Keratinocyte (primary cell): ENCODE results near the gene SMC1B. TPM values are rescaled to one million over a fixed set of nuclear protein-coding genes. Genes with fewer than 3 reads are reported as not detected.
A peak's percentile ranks its signal among the peaks of the same experiment; 100 is the strongest.

Source experiments
- DNase-seq: peaks from one replicate; pipeline ENCODE4 v3.0.0-alpha.2; 2011; ENCODE audit warnings: low read depth, missing footprints, low spot score
- FAIRE-seq: peaks from 2 replicates; lab custom pipeline; 2011; peaks lifted over from hg19 to GRCh38; lab: Jason Lieb, UNC
- H2AFZ ChIP-seq: 2 replicates; pipeline ENCODE4 v1.6.0; 2012; ENCODE audit warnings: low read length, control low read depth, inconsistent platforms; ENCODE audit not compliant: control insufficient read depth
- H3K27ac ChIP-seq: 2 replicates; pipeline ENCODE4 v1.5.1; 2011; ENCODE audit warnings: low read length; ENCODE audit not compliant: control insufficient read depth, insufficient read depth
- H3K27me3 ChIP-seq: 3 replicates; pipeline ENCODE4 v1.6.0; 2011; ENCODE audit warnings: low read length; ENCODE audit not compliant: control insufficient read depth, insufficient read depth; ENCODE audit errors: extremely low read depth
- H3K36me3 ChIP-seq, 2 experiments: 2 replicates in 1 of 2; 3 replicates in 1 of 2; pipeline ENCODE4 v1.5.1; 2011; ENCODE audit warnings: low read length in 2 of 2, mild to moderate bottlenecking in 1 of 2; ENCODE audit not compliant: control insufficient read depth in 2 of 2, insufficient read depth in 2 of 2; ENCODE audit errors: extremely low read depth in 1 of 2
- H3K4me1 ChIP-seq: 3 replicates; pipeline ENCODE4 v1.5.1; 2011; ENCODE audit warnings: low read length; ENCODE audit not compliant: control insufficient read depth, insufficient read depth; ENCODE audit errors: extremely low read depth
- H3K4me2 ChIP-seq: 3 replicates; pipeline ENCODE4 v1.6.0; 2011; ENCODE audit warnings: low read depth, low read length; ENCODE audit not compliant: control insufficient read depth, insufficient read depth; ENCODE audit errors: extremely low read depth
- H3K4me3 ChIP-seq, 3 experiments: fragments of 200-600 bp in 1 of 3; sonication (generic) in 1 of 3; 2 replicates in 2 of 3; 3 replicates in 1 of 3; pipeline ENCODE4 v1.5.1; 2011 to 2016; ENCODE audit warnings: low read length in 3 of 3, mild to moderate bottlenecking in 3 of 3, control low read depth in 2 of 3, inconsistent platforms in 1 of 3, low read depth in 1 of 3, mixed read lengths in 1 of 3, mixed run types in 1 of 3, moderate library complexity in 1 of 3; ENCODE audit not compliant: control insufficient read depth in 2 of 3, insufficient read depth in 2 of 3; ENCODE audit errors: extremely low read depth in 1 of 3
- H3K79me2 ChIP-seq: 2 replicates; pipeline ENCODE4 v1.6.0; 2012; ENCODE audit warnings: low read length; ENCODE audit not compliant: control insufficient read depth, insufficient read depth
- H3K9ac ChIP-seq: 3 replicates; pipeline ENCODE4 v1.6.0; 2011; ENCODE audit warnings: low read length; ENCODE audit not compliant: control insufficient read depth, insufficient read depth; ENCODE audit errors: extremely low read depth
- H3K9me1 ChIP-seq: 3 replicates; pipeline ENCODE4 v1.6.0; 2011; ENCODE audit warnings: low read length; ENCODE audit not compliant: control insufficient read depth, insufficient read depth; ENCODE audit errors: extremely low read depth
- H3K9me3 ChIP-seq: 2 replicates; pipeline ENCODE4 v1.5.1; 2012; ENCODE audit warnings: low read depth, low read length; ENCODE audit not compliant: control insufficient read depth
- H4K20me1 ChIP-seq: 3 replicates; pipeline ENCODE4 v1.6.0; 2011; ENCODE audit warnings: low read length; ENCODE audit not compliant: control insufficient read depth, insufficient read depth; ENCODE audit errors: extremely low read depth
- EZH2 ChIP-seq: IDR thresholded peaks from one replicate; pipeline ENCODE4 v1.6.1; 2012; ENCODE audit warnings: inconsistent platforms, mild to moderate bottlenecking, low read length, moderate library complexity
- dilution Hi-C: fragments of 300-500 bp; cut with MboI; formaldehyde crosslinking; loops from one replicate; pipeline ENCODE4 v1.7.0; 2020; ENCODE audit warnings: low sequenced_read_pairs; ENCODE audit not compliant: extremely low pct_ligation_motif_present
- polyA plus RNA-seq, 5 experiments: library from polyadenylated mRNA; depleted of rRNA in 3 of 5; stranded (reverse) in 3 of 5; stranded (forward) in 1 of 5; unstranded in 1 of 5; fragments of >200 nt; gene quantifications; 1 replicate in 1 of 5; 2 replicates in 3 of 5; 3 replicates in 1 of 5; pipeline versions ENCODE4 v1.2.1 to v1.2.3, GENCODE V29; 2011 to 2012; ENCODE audit warnings: missing spikeins in 2 of 5, low read depth in 1 of 5, low replicate concordance in 1 of 5
- TF ChIP-seq, protein P1 (sequence below), 3 experiments: IDR thresholded peaks in 1 of 3; conservative IDR thresholded peaks in 1 of 3; optimal IDR thresholded peaks in 1 of 3; 2 replicates in 2 of 3; 3 replicates in 1 of 3; pipeline versions ENCODE3 to v1.5.1; 2011; ENCODE audit warnings: low read length in 3 of 3, mild to moderate bottlenecking in 3 of 3, moderate library complexity in 2 of 3, control low read depth in 1 of 3, inconsistent platforms in 1 of 3; ENCODE audit not compliant: insufficient read depth in 2 of 3; ENCODE audit errors: extremely low read depth in 1 of 3

SMC1B gene
- polyA plus RNA-seq, 1 donor (not counting 4 experiments of a cell fraction or from before 2014, with no cell fraction given) = not detected

DNA sequence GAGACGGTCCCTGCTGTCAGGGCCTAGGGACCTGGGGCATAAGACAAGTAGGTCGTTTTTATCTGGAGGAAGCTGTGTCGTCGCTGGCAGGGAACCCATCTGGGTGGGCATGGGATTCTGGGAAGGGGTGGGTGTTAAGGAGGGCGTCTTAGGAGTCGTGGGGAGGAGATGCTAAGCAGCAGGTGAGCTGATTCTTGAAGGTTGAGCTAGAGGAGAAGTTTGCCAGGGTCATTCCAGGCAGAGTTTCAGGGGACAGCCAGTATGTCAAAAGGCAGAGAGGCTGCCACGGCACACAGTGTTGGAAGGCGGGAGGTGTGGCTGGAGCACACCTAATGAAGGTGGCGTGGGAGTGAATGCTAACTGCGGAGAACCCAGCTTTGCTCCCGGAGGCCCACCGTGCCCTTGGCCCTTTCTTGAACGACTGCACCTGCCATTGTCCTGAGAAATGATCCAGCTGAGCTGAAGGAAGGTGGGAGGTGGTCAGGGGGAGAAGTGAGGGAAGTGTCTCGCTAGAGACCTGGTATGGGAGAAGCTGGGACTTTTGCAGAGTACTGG lies 102.3 kb downstream of the SMC1B start:
- H3K36me3 ChIP-seq = peaks cover 0 to 6% of the 10 kb centered on the region in 2 experiments
- H3K27ac ChIP-seq = no peak overlapping the region
- DNase-seq (no peak), FAIRE-seq (no peak)
- TF ChIP-seq EZH2 = no peak
- TF ChIP-seq, protein P1, sequence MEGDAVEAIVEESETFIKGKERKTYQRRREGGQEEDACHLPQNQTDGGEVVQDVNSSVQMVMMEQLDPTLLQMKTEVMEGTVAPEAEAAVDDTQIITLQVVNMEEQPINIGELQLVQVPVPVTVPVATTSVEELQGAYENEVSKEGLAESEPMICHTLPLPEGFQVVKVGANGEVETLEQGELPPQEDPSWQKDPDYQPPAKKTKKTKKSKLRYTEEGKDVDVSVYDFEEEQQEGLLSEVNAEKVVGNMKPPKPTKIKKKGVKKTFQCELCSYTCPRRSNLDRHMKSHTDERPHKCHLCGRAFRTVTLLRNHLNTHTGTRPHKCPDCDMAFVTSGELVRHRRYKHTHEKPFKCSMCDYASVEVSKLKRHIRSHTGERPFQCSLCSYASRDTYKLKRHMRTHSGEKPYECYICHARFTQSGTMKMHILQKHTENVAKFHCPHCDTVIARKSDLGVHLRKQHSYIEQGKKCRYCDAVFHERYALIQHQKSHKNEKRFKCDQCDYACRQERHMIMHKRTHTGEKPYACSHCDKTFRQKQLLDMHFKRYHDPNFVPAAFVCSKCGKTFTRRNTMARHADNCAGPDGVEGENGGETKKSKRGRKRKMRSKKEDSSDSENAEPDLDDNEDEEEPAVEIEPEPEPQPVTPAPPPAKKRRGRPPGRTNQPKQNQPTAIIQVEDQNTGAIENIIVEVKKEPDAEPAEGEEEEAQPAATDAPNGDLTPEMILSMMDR (optimal IDR thresholded peaks at IDR 0.05 in 1 of 3, IDR thresholded peaks at IDR 0.05 in 1 of 3, conservative IDR thresholded peaks at IDR 0.05 in 1 of 3; ENCODE audit: extremely low read depth in 1 of 3, insufficient read depth in 2 of 3, low read length in 3 of 3) = no peak
- peak overlapping the region; percentile 82 for H3K9ac ChIP-seq
- peak overlapping the region; percentile 75 to 87 (median 85) for H3K4me3 ChIP-seq
- no peak overlapping the region for H2AFZ ChIP-seq
- H3K4me1 ChIP-seq = peaks cover 18% of the 10 kb centered on the region
- H3K4me2 ChIP-seq = peak overlapping the region; percentile 93
- peaks cover 6% of the 10 kb centered on the region for H3K9me1 ChIP-seq
- peaks cover 3% of the 10 kb centered on the region for H4K20me1 ChIP-seq
- dilution Hi-C loops = no loop called here
- no peaks in the 10 kb centered on the region for H3K27me3 ChIP-seq
- peaks cover 41% of the 10 kb centered on the region for H3K79me2 ChIP-seq
- H3K9me3 ChIP-seq = no peaks in the 10 kb centered on the region

DNA sequence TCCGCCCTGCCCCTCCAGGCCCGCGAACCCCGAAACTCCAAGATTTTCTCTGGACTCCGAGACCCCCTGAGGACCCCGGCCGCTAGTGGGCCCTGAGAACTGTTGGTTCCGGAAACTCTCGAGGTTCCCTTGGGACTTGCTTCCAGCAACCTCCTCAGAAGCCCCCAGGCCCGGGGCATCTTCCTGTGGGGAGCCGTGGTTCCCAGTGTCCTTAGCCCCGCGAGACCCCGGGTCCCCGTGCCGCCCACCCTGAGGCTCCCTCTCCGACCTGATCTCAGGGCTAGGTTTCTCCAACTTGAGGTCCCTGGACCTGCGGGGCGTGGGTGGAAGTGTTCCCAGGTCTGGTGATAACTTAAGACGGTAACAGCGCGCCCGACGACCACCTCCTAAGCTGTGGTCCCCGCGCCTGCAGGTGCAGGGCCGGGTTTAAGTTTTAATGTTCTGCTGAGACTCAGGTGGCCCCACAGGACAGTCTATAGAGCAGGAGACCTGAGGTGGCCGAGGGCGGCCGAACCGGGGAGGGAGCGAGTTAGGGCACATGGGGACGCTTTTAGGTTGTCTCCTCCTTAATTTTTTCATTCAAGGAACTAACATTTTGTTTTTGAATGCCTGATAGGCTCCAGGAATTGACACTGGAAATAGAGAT lies 102.9 kb downstream of the SMC1B start:
- Histone ChIP-seq H4K20me1 (peaks cover 3% of the 10 kb centered on the region), H3K4me1 (peaks cover 18% of the 10 kb centered on the region), H3K79me2 (peaks cover 38% of the 10 kb centered on the region), H3K4me3 (peak overlapping the region; percentile 75 to 87 (median 85)), H3K36me3 (peaks cover 0 to 6% of the 10 kb centered on the region in 2 experiments), H3K4me2 (peak overlapping the region; percentile 93), H3K9me3 (no peaks in the 10 kb centered on the region), H3K9ac (peak overlapping the region; percentile 82), H2AFZ (no peak overlapping the region), H3K27me3 (no peaks in the 10 kb centered on the region), H3K27ac (peak overlapping the region; percentile 37), H3K9me1 (peaks cover 6% of the 10 kb centered on the region)
- no peak for FAIRE-seq
- TF ChIP-seq EZH2 = no peak
- TF ChIP-seq, protein P1 (optimal IDR thresholded peaks at IDR 0.05 in 1 of 3, IDR thresholded peaks at IDR 0.05 in 1 of 3, conservative IDR thresholded peaks at IDR 0.05 in 1 of 3; ENCODE audit: extremely low read depth in 1 of 3, insufficient read depth in 2 of 3, low read length in 3 of 3) = no peak
- dilution Hi-C loops = no loop called here
- no peak for DNase-seq
